ENCODE results near the gene MYH9.

Gene MYH9

GRCh38 chr22:36329254-36330078 lies 58.3 kb downstream of the MYH9 start:
- peak; percentile 93 for DNase-seq

- no peak for DNase-seq
Measured at GRCh38 chr22:36328635-36329253, 59.0 kb downstream of the MYH9 start.

GRCh38 chr22:36327922-36328551 lies 59.7 kb downstream of the MYH9 start:
- DNase-seq: peak; percentile 63

- DNase-seq: no peak
Measured at GRCh38 chr22:36326178-36327161, 61.3 kb downstream of the MYH9 start.

GRCh38 chr22:36325154-36326031 lies 62.4 kb downstream of the MYH9 start:
- DNase-seq: no peak

- DNase-seq: no peak
Measured at GRCh38 chr22:36324414-36324813, 63.4 kb downstream of the MYH9 start.

- no peak for DNase-seq
Measured at GRCh38 chr22:36323855-36324331, 63.9 kb downstream of the MYH9 start.

GRCh38 chr22:36323182-36323854 lies 64.4 kb downstream of the MYH9 start:
- no peak for DNase-seq

- no peak for DNase-seq
Measured at GRCh38 chr22:36322602-36322915, 65.2 kb downstream of the MYH9 start.

- no peak for DNase-seq
Measured at GRCh38 chr22:36321797-36322601, 65.8 kb downstream of the MYH9 start.

GRCh38 chr22:36320553-36320952 lies 67.2 kb downstream of the MYH9 start:
- no peak for DNase-seq

GRCh38 chr22:36319595-36320497 lies 67.9 kb downstream of the MYH9 start:
- DNase-seq: no peak

- no peak for DNase-seq
Measured at GRCh38 chr22:36318442-36318841, 69.3 kb downstream of the MYH9 start.

GRCh38 chr22:36317658-36318271 lies 70.0 kb downstream of the MYH9 start:
- peak; percentile 63 for DNase-seq

- DNase-seq: no peak
Measured at GRCh38 chr22:36316419-36316818, 71.3 kb downstream of the MYH9 start.

GRCh38 chr22:36315325-36315724 lies 72.4 kb downstream of the MYH9 start:
- DNase-seq: no peak

- DNase-seq: no peak
Measured at GRCh38 chr22:36311386-36312085, 76.2 kb downstream of the MYH9 start.

- no peak for DNase-seq
Measured at GRCh38 chr22:36308880-36309279, 78.9 kb downstream of the MYH9 start.
